Tibial nerve (tissue), 4 donors: ENCODE measurements around the gene SARM1. TPM values are rescaled to one million over a fixed set of nuclear protein-coding genes. Genes with fewer than 3 reads are reported as not detected.

Experiments used
- DNase-seq, 2 donors: peaks; one replicate each; pipeline ENCODE4 v3.0.0-alpha.2; 2019; ENCODE audit warnings: low spot score in 2 of 2
- H3K27ac ChIP-seq, 4 donors: fragments of 200-600 bp; sonication (generic) in 3 of 4; one replicate each; pipeline ENCODE4 v1.5.1; 2017 to 2019; ENCODE audit warnings: mild to moderate bottlenecking in 1 of 4
- H3K27me3 ChIP-seq, 2 donors: fragments of 200-600 bp; sonication (generic) in 1 of 2; one replicate each; pipeline versions ENCODE4 v1.5.1 to v1.6.0; 2017 to 2019
- H3K36me3 ChIP-seq, 3 donors: fragments of 200-600 bp; sonication (generic); one replicate each; pipeline ENCODE4 v1.5.1; 2018 to 2019
- H3K4me1 ChIP-seq, 4 donors: fragments of 200-600 bp; sonication (generic) in 3 of 4; one replicate each; pipeline ENCODE4 v1.5.1; 2017 to 2019
- H3K4me3 ChIP-seq, 4 donors: fragments of 200-600 bp; sonication (generic) in 3 of 4; one replicate each; pipeline ENCODE4 v1.5.1; 2017 to 2019; ENCODE audit warnings: mild to moderate bottlenecking in 1 of 4, moderate library complexity in 1 of 4
- H3K9me3 ChIP-seq, 4 donors: fragments of 200-600 bp; sonication (generic) in 3 of 4; one replicate each; pipeline ENCODE4 v1.5.1; 2017 to 2019
- EP300 ChIP-seq, 2 donors: sonication (generic); formaldehyde crosslinking; IDR thresholded peaks; one replicate each; pipeline ENCODE4 v1.6.1; 2017; ENCODE audit warnings: antibody characterized with exemption in 2 of 2, mild to moderate bottlenecking in 1 of 2
- POLR2A ChIP-seq, 2 donors: fragments of 450-650 bp; IDR thresholded peaks; one replicate each; pipeline ENCODE4 v1.6.1; 2017; ENCODE audit warnings: antibody characterized with exemption in 2 of 2, mild to moderate bottlenecking in 2 of 2, moderate library complexity in 2 of 2
- WGBS, 2 donors: methylation state at CpG; one replicate each; pipeline ENCODE4 v1.1.5; 2018; 5-methylcytosine and 5-hydroxymethylcytosine counted together
- total RNA-seq, 4 donors: library from RNA; depleted of rRNA; stranded (reverse); fragments of >200 nt; gene quantifications; one replicate each; pipeline ENCODE4 v1.1.0, GENCODE V29; 2016
- TF ChIP-seq, protein P1 (sequence below), 5 experiments: fragments of 200-600 bp in 3 of 5; fragments of 450-650 bp in 2 of 5; sonication (generic) in 3 of 5; IDR thresholded peaks; one replicate each; pipeline ENCODE4 v1.5.1; 2016 to 2019; ENCODE audit warnings: antibody characterized with exemption in 5 of 5, mild to moderate bottlenecking in 3 of 5, moderate library complexity in 2 of 5

Gene SARM1
- total RNA-seq, 4 donors from 2014 or later = 5.4 to 18.6 (median 13.8) TPM

DNA sequence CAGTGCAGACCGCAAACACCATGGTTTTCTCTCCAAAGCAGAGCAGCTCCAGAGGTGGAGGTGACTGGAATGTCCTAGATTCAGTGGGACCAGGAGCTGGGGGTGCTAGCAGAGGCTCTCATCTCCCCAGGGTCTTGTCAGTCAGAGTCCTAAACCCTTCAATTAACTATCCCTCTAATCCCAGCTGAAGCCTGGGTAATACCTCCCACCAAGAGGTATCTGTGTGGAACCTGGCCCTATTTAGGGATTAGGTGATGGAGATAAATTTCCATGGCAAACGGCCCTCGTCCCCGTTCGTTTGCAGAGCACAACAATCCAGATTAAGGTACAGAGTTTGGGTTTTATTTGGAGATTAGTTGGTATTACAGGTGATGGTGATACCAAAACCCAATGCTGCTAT lies 8.3 kb upstream of the SARM1 start:
- no peak overlapping the region for H3K27ac ChIP-seq
- H3K4me1 ChIP-seq = peaks cover 0 to 6% (median 5%) of the 10 kb centered on the region in 4 donors
- H3K4me3 ChIP-seq = no peak overlapping the region
- WGBS, 2 donors = 87 to 89% methylated on average over 5 of the region's 5 CpGs
- H3K27me3 ChIP-seq = no peaks in the 10 kb centered on the region
- no peak for DNase-seq
- TF ChIP-seq EP300 (IDR thresholded peaks at IDR 0.05) (no peak), POLR2A (IDR thresholded peaks at IDR 0.05) (no peak)
- TF ChIP-seq, protein P1, sequence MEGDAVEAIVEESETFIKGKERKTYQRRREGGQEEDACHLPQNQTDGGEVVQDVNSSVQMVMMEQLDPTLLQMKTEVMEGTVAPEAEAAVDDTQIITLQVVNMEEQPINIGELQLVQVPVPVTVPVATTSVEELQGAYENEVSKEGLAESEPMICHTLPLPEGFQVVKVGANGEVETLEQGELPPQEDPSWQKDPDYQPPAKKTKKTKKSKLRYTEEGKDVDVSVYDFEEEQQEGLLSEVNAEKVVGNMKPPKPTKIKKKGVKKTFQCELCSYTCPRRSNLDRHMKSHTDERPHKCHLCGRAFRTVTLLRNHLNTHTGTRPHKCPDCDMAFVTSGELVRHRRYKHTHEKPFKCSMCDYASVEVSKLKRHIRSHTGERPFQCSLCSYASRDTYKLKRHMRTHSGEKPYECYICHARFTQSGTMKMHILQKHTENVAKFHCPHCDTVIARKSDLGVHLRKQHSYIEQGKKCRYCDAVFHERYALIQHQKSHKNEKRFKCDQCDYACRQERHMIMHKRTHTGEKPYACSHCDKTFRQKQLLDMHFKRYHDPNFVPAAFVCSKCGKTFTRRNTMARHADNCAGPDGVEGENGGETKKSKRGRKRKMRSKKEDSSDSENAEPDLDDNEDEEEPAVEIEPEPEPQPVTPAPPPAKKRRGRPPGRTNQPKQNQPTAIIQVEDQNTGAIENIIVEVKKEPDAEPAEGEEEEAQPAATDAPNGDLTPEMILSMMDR (IDR thresholded peaks at IDR 0.05) = no peak
- peaks cover 0 to 84% (median 36%) of the 10 kb centered on the region in 3 donors for H3K36me3 ChIP-seq
- no peaks in the 10 kb centered on the region for H3K9me3 ChIP-seq

DNA sequence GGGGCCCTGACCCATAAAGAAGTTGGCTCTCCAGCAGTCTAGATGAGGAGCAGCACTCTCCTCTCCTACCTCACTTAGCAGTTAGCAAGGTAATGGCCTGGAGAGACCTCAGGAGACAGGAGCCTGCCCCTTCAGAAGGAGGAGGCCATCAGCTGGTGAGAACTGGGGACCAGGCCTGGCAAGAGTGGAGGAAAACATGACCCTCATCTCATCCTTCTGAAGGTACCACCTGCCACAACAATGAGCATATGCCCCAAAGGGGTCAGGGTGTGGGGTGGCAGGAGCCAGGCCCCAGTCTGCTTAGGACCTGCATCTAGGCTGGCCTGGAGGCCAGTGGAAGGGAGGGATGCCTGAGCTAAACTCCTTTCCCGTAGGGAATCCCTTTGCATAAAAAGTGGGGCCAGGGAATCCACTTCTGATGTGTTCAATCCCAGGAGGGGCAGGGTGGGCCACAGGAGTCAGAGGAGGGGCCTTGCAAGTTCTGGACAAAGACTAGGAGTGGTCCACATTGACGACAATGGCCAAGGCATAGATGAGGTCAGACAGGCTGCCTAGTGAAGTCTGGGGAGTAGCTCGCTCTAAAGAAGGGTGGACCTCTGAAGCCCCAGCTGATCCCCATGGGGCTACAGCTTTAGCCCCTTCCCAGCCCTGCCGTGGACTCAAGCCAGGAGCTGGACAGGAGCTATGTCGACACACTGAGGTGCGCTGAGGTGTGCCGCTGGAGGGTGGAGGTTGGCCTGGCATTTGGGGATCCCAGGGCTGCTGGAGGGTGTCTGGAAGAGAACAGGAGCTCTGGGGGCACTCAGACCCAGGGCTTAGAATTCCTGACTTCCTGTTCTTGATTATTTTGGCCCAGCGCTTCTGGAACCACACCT lies 7.5 kb upstream of the SARM1 start:
- DNase-seq = no peak
- WGBS, 2 donors = 84 to 89% methylated on average over 8 of the region's 8 CpGs
- H3K4me1 ChIP-seq = no peaks in the 10 kb centered on the region
- TF ChIP-seq EP300 (IDR thresholded peaks at IDR 0.05) (no peak), POLR2A (IDR thresholded peaks at IDR 0.05) (no peak)
- TF ChIP-seq, protein P1 (IDR thresholded peaks at IDR 0.05) = no peak
- H3K27me3 ChIP-seq = no peaks in the 10 kb centered on the region
- H3K27ac ChIP-seq = no peak overlapping the region
- no peak overlapping the region for H3K4me3 ChIP-seq
- peaks cover 0 to 90% (median 36%) of the 10 kb centered on the region in 3 donors for H3K36me3 ChIP-seq
- H3K9me3 ChIP-seq = no peaks in the 10 kb centered on the region

DNA sequence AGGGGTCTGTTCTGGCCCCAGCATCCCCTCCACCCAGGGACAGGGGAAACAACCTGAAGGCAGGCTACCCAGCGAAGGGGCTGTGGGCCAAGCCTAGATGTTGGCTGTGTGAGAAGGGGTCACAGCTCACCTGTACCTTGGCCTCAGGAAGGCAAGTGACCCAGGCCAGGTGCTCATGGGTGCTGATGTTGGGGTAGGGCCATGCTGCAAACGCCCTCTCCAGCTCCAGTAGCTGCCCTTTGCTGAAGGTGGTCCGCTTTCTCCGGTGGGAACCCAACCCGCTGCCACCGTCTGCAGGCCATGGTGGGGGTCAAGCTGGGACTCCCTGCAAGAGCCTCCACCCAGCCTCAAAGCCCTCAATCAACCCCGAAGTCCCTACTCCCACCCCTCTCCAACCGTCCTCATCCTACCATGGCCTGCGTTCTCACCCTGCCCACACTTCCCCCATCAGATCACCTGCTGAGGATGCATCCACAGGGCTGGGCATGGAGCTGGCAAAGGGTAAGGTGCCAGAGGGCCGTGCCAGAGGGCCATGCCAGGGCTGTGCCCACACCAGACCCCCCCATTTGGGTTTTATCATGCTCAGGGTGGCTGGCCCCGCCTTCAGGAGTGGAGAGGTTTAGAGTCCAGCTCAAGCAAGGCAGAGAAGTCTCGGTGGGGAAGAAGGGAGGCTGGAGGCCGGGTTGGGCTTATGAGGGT lies 6.7 kb upstream of the SARM1 start, which contains the start of gene SEBOX:
TSS of gene SEBOX (minus strand) at position 535 of the 699 bp plus-strand sequence. CDS start at position 487, 48 bp downstream.
- no peak within 1 kb of the TSS for H3K27ac ChIP-seq
- no peak for TF ChIP-seq EP300 (IDR thresholded peaks at IDR 0.05)
- TF ChIP-seq, protein P1 (IDR thresholded peaks at IDR 0.05) = no peak
- TF ChIP-seq POLR2A (IDR thresholded peaks at IDR 0.05) = no peak
- peaks cover 0 to 83% (median 28%) of the 10 kb centered on the region in 3 donors for H3K36me3 ChIP-seq
- no peaks in the 10 kb centered on the region for H3K4me1 ChIP-seq
- 90 to 94% methylated on average over 13 of the region's 13 CpGs for WGBS, 2 donors
- H3K4me3 ChIP-seq = no peak within 1 kb of the TSS
- no peaks in the 10 kb centered on the region for H3K9me3 ChIP-seq
- H3K27me3 ChIP-seq = no peaks in the 10 kb centered on the region
- no peak for DNase-seq

DNA sequence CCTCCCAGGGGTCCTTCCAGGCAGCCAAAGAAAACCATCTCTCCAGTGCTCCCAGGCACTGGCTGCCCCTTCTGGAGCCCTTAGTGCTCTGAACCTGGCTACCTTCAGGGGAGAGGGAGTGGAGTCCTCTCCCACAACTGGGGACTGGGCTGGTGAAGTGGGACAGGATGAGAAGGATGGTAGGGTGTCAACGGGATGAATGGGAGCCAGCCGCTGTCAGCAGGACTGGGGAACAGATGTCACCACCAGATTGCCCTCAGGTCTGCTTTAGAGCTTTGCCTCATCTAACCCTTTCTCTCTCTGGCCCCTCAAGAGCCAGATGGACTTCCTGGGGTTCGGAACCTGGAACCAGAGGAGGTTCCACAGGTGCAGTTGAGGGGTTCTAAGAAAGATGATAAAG lies 6.0 kb upstream of the SARM1 start:
- H3K27me3 ChIP-seq = no peaks in the 10 kb centered on the region
- WGBS, 2 donors = 88 to 97% methylated on average over 3 of the region's 3 CpGs
- no peaks in the 10 kb centered on the region for H3K9me3 ChIP-seq
- H3K36me3 ChIP-seq = peaks cover 0 to 76% (median 24%) of the 10 kb centered on the region in 3 donors
- peaks cover 0 to 5% (median 2%) of the 10 kb centered on the region in 4 donors for H3K4me1 ChIP-seq
- no peak overlapping the region for H3K27ac ChIP-seq
- DNase-seq = no peak
- TF ChIP-seq EP300 (IDR thresholded peaks at IDR 0.05) (no peak), POLR2A (IDR thresholded peaks at IDR 0.05) (no peak)
- TF ChIP-seq, protein P1 (IDR thresholded peaks at IDR 0.05) = no peak
- no peak overlapping the region for H3K4me3 ChIP-seq
